Measurements from ENCODE around the gene CBL. TPM values are rescaled to one million over a fixed set of nuclear protein-coding genes. Genes with fewer than 3 reads are reported as not detected.

Gene CBL
- total RNA-seq, 1 experiment from 2014 or later, result 56.4 TPM

DNA sequence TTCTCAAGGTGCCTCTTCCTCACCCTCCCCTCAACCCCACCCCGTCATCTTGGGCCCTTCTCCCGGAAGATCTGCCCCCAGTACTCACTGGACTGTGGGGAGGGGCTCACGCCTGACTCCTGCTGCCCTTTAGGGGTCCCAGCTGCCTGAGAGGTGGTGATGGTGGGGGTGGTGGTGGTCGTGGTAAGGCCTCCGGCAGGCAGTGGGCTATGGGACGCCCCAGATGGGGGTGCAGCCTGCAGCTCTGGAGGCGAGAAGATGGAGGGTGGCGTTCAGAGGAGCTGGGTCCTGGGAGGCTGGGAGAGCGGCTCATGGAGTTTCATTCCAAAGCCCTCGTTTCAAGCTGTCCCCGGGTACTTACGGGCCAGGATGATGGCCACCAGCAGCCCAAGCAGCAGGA is 139.5 kb downstream of the CBL start:
- no peak overlapping the region for H3K56ac ChIP-seq (ENCODE audit: insufficient read length, low read depth, low read length)
- WGBS (ENCODE audit: extremely low coverage, insufficient read length, low lambda C conversion rate), result no CpG with 5 or more reads among the region's 12 CpGs
- Mint-ChIP-seq H3K4me3 (no peak overlapping the region), H3K27me3 (ENCODE audit: low read depth) (peaks cover 79% of the 10 kb centered on the region), H3K36me3 (ENCODE audit: insufficient read depth in 1 of 3, low read depth in 3 of 3) (no peaks in the 10 kb centered on the region; a peak in 1 of 7 replicates), H3K9me3 (no peaks in the 10 kb centered on the region; a peak in 1 of 5 replicates), H3K27ac (no peak overlapping the region; a peak in 1 of 7 replicates), H3K4me1 (peaks cover 13 to 24% of the 10 kb centered on the region in 2 experiments)
- H2AFZ ChIP-seq (ENCODE audit: low read length), result no peak overlapping the region
- no peak overlapping the region for H2BK120ac ChIP-seq (ENCODE audit: low read depth, low read length, poor library complexity, severe bottlenecking)
- no peak overlapping the region for H4K91ac ChIP-seq (ENCODE audit: insufficient read length, low read depth, low read length)
- H3K4me1 ChIP-seq (ENCODE audit: insufficient read depth, low read length), result no peaks in the 10 kb centered on the region; the same call in 1 of the 2 replicates
- peaks cover 2% of the 10 kb centered on the region for H3K23me2 ChIP-seq (ENCODE audit: insufficient read length, low read depth, low read length, poor library complexity, severe bottlenecking)
- H2BK12ac ChIP-seq (ENCODE audit: insufficient read length, low read depth, low read length), result no peak overlapping the region
- H2AK5ac ChIP-seq (ENCODE audit: insufficient read length, low read length), result no peak overlapping the region
- H3K79me1 ChIP-seq (ENCODE audit: insufficient read depth, low read depth, low read length, poor library complexity, severe bottlenecking), result no peaks in the 10 kb centered on the region
- no peak overlapping the region for H3T11ph ChIP-seq (ENCODE audit: low read length)
- no peak overlapping the region for H3K27ac ChIP-seq (ENCODE audit: insufficient read length, low read depth, low read length)
- no peak overlapping the region for H2BK5ac ChIP-seq (ENCODE audit: insufficient read length, low read length)
- peaks cover 8% of the 10 kb centered on the region; the same call in 1 of the 2 replicates for H3K27me3 ChIP-seq (ENCODE audit: insufficient read depth, low read length)
- H4K5ac ChIP-seq (ENCODE audit: insufficient read length, low read depth, low read length), result no peak overlapping the region
- no peak overlapping the region for H3K14ac ChIP-seq (ENCODE audit: insufficient read depth, low read length)
- H2BK15ac ChIP-seq (ENCODE audit: low read depth, low read length), result no peak overlapping the region
- H4K8ac ChIP-seq (replicated peaks; ENCODE audit: insufficient read length, low read depth, low read length), result no peak overlapping the region
- H3K18ac ChIP-seq (ENCODE audit: insufficient read length, low read depth, low read length), result no peak overlapping the region
- H3K79me2 ChIP-seq (ENCODE audit: insufficient read depth, low read length), result no peaks in the 10 kb centered on the region
- DNase-seq, result no peak
- no peak overlapping the region for H2BK20ac ChIP-seq (ENCODE audit: low read depth, low read length, poor library complexity, severe bottlenecking)
- H3K9me3 ChIP-seq (ENCODE audit: control insufficient read depth, low read depth, low read length), result no peaks in the 10 kb centered on the region
- H4K20me1 ChIP-seq (ENCODE audit: control insufficient read depth, insufficient read depth, insufficient read length), result no peaks in the 10 kb centered on the region
- H3K9ac ChIP-seq (ENCODE audit: extremely low read depth, insufficient read length, low read length), result no peak overlapping the region
- TF ChIP-seq, protein P1, sequence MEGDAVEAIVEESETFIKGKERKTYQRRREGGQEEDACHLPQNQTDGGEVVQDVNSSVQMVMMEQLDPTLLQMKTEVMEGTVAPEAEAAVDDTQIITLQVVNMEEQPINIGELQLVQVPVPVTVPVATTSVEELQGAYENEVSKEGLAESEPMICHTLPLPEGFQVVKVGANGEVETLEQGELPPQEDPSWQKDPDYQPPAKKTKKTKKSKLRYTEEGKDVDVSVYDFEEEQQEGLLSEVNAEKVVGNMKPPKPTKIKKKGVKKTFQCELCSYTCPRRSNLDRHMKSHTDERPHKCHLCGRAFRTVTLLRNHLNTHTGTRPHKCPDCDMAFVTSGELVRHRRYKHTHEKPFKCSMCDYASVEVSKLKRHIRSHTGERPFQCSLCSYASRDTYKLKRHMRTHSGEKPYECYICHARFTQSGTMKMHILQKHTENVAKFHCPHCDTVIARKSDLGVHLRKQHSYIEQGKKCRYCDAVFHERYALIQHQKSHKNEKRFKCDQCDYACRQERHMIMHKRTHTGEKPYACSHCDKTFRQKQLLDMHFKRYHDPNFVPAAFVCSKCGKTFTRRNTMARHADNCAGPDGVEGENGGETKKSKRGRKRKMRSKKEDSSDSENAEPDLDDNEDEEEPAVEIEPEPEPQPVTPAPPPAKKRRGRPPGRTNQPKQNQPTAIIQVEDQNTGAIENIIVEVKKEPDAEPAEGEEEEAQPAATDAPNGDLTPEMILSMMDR (conservative IDR thresholded peaks at IDR 0.05), result no peak
- H3K4ac ChIP-seq (ENCODE audit: low read depth, low read length), result no peak overlapping the region
- H3K4me2 ChIP-seq (ENCODE audit: insufficient read depth, insufficient read length, low read length), result no peak overlapping the region
- H3K23ac ChIP-seq (ENCODE audit: insufficient read length, low read depth, low read length), result no peak overlapping the region

Data from H9 (cell line).